ENCODE results near the gene ZIC5. TPM values are rescaled to one million over a fixed set of nuclear protein-coding genes. Genes with fewer than 3 reads are reported as not detected.

Gene ZIC5
- total and polyA plus RNA-seq, 2 of the 4 experiments (the other 2 are of a cell fraction) = not detected

GRCh38 chr13:99955107-99955746 lies 16.3 kb downstream of the ZIC5 start:
- ATAC-seq (ENCODE audit: low read depth) = no peak
- WGBS, 2 experiments (ENCODE audit: extremely low coverage in 2 of 2, insufficient read length in 1 of 2) = 68% methylated on average over 10 of the region's 21 CpGs; no CpG with 5 or more reads in 1 of the 2 experiments
- intact Hi-C loops (cut with micrococcal nuclease) = no loop called here

More at GRCh38 chr13:99955107-99955746, 16.3 kb downstream of the ZIC5 start:
- POLR2A ChIA-PET (ENCODE audit: unreplicated experiment) = no interaction called here
- no peak for DNase-seq
- no peak overlapping the region for H2AK5ac ChIP-seq (ENCODE audit: low read depth, low read length)
- dilution Hi-C loops (cut with HindIII; ENCODE audit: low sequenced_read_pairs, unreplicated experiment) (no loop called here), in situ Hi-C loops (cut with MboI; ENCODE audit: low sequenced_read_pairs) (no loop called here)
- no peaks in the 10 kb centered on the region for H3K4me1 ChIP-seq (ENCODE audit: control insufficient read depth, insufficient read depth, low read length)
- H3K27ac ChIP-seq (ENCODE audit: insufficient read depth, low read length) = no peak overlapping the region
- no peak overlapping the region for H4K5ac ChIP-seq (ENCODE audit: low read depth, low read length)
- no peak overlapping the region for H2BK20ac ChIP-seq (ENCODE audit: low read depth, low read length)
- H3K9me1 ChIP-seq (ENCODE audit: insufficient read depth, low read length) = no peaks in the 10 kb centered on the region
- H2AFZ ChIP-seq (replicated peaks; ENCODE audit: low read length, poor library complexity) = no peak overlapping the region
- no TSS peak for BruUV-seq (replicated peaks)
- H2BK120ac ChIP-seq (ENCODE audit: low read depth, low read length) = no peak overlapping the region
- no peak overlapping the region for H3K56ac ChIP-seq (ENCODE audit: extremely low read depth, insufficient read depth, low read length)
- H3K23ac ChIP-seq (ENCODE audit: low read depth, low read length) = no peak overlapping the region
- no peak overlapping the region for H3K4me3 ChIP-seq (ENCODE audit: insufficient read depth, low read depth, low read length)
- H3K18ac ChIP-seq (ENCODE audit: low read depth, low read length) = no peak overlapping the region
- H4K20me1 ChIP-seq (ENCODE audit: insufficient read depth, low read length) = no peaks in the 10 kb centered on the region
- H3K4ac ChIP-seq (ENCODE audit: low read depth, low read length) = no peak overlapping the region
- TF ChIP-seq BHLHE40 (IDR thresholded peaks at IDR 0.05; ENCODE audit: low read depth, low read length) (no peak), CTCF (conservative IDR thresholded peaks at IDR 0.05; ENCODE audit: low read depth, low read length) (no peak), MXI1 (IDR thresholded peaks at IDR 0.05; ENCODE audit: borderline replicate concordance, low read depth, low read length) (no peak), NFE2L2 (IDR thresholded peaks at IDR 0.05; ENCODE audit: low read depth, low read length) (no peak), SMC3 (IDR thresholded peaks at IDR 0.05; ENCODE audit: low read depth, low read length) (no peak), USF2 (IDR thresholded peaks at IDR 0.05; ENCODE audit: low read depth, low read length) (no peak)
- H2BK15ac ChIP-seq (ENCODE audit: low read depth, low read length) = no peak overlapping the region
- no peak overlapping the region for H2AK9ac ChIP-seq (replicated peaks; ENCODE audit: low read depth, low read length, poor library complexity)
- peaks cover 90% of the 10 kb centered on the region for H3K27me3 ChIP-seq (ENCODE audit: control insufficient read depth, insufficient read depth, low read length)
- peaks cover 8% of the 10 kb centered on the region; the same call in 1 of the 2 replicates for H3K9me3 ChIP-seq (ENCODE audit: control insufficient read depth, insufficient read depth, low read length)
- H4K8ac ChIP-seq (ENCODE audit: low read depth in 2 of 2, low read length in 2 of 2) = no peak overlapping the region
- H3K14ac ChIP-seq (replicated peaks; ENCODE audit: low read depth, low read length) = no peak overlapping the region
- no peak overlapping the region for H4K91ac ChIP-seq (ENCODE audit: insufficient read depth, low read depth, low read length)
- H3K9ac ChIP-seq (ENCODE audit: low read depth, low read length) = no peak overlapping the region
- CTCF ChIA-PET = interaction anchor here (0.8 kb wide), 1 partner anchor 11 kb away, joined by 3 read pairs; no protein-coding TSS in a partner anchor
- no peaks in the 10 kb centered on the region for H3K36me3 ChIP-seq (ENCODE audit: control insufficient read depth, insufficient read depth, low read length)
- H2BK5ac ChIP-seq (ENCODE audit: low read depth, low read length, poor library complexity, severe bottlenecking) = no peak overlapping the region
- H3K4me2 ChIP-seq (ENCODE audit: low read depth, low read length) = no peak overlapping the region
- no peaks in the 10 kb centered on the region for H3K79me1 ChIP-seq (ENCODE audit: low read depth in 1 of 2, low read length in 2 of 2)
